ENCODE data around the gene IFNA14.

The IFNA14 gene

GRCh38 chr9:21239911-21240310, at the start of gene IFNA14:
IFNA14 (minus strand) TSS chr9:21240005; CDS start chr9:21239935, 70 bp downstream.
- Histone ChIP-seq H3K27ac (ENCODE audit: low read depth, low read length) (no peak within 1 kb of the TSS), H3K9ac (ENCODE audit: low read length) (no peak within 1 kb of the TSS), H3K4me3 (ENCODE audit: low read length) (no peak within 1 kb of the TSS), H3K36me3 (ENCODE audit: control insufficient read depth, insufficient read depth, low read length) (no peaks in the 10 kb centered on the region), H3K27me3 (ENCODE audit: control insufficient read depth, insufficient read depth, low read length) (no peaks in the 10 kb centered on the region), H3K4me1 (ENCODE audit: control insufficient read depth, insufficient read depth, low read length) (no peaks in the 10 kb centered on the region)

DNA sequence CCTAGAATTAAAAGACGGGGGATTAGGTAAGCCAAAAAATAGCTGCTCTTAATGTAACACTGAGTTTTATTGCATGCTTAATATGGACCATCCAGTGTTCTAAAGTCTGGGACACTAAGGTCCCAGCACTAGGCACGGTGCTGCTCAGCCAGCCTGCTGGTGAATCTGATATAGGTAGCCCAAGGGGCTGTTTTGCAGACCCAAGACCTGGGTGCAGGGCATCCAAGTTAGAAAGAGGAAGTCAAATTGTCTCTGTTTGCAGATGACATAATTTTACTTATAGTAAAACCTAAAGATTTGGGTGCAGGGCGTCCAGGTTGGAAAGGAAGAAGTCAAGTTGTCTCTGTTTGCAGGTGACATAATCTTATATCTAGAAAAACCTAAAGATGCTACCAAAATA, 47.5 kb upstream of the IFNA14 start:
- no peaks in the 10 kb centered on the region for H3K4me1 ChIP-seq (ENCODE audit: control insufficient read depth, insufficient read depth, low read length)
- H3K9ac ChIP-seq (ENCODE audit: low read length), result no peak overlapping the region
- H3K27me3 ChIP-seq (ENCODE audit: control insufficient read depth, insufficient read depth, low read length), result no peaks in the 10 kb centered on the region
- no peak overlapping the region for H3K27ac ChIP-seq (ENCODE audit: low read depth, low read length)
- no peak overlapping the region for H3K4me3 ChIP-seq (ENCODE audit: low read length)
- H3K36me3 ChIP-seq (ENCODE audit: control insufficient read depth, insufficient read depth, low read length), result no peaks in the 10 kb centered on the region

DNA sequence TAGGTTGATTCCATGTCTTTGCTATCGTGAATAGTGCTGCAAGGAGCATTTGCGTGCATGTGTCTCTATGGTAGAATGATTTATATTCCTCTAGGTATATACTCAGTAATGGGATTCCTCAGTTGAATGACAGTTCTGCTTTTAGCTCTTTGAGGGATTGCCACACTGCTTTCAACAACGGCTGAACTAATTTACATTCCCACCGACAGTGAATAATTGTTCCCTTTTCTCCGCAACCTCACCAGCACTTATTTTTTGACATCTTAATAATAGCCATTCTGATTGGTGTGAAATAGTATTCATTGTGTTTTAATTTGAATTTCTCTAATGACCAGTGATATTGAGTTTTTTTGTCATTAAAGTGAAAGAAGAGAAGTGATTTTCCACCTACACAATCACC, 46.9 kb upstream of the IFNA14 start:
- H3K36me3 ChIP-seq (ENCODE audit: control insufficient read depth, insufficient read depth, low read length), result no peaks in the 10 kb centered on the region
- no peak overlapping the region for H3K9ac ChIP-seq (ENCODE audit: low read length)
- no peak overlapping the region for H3K4me3 ChIP-seq (ENCODE audit: low read length)
- H3K27me3 ChIP-seq (ENCODE audit: control insufficient read depth, insufficient read depth, low read length), result no peaks in the 10 kb centered on the region
- H3K27ac ChIP-seq (ENCODE audit: low read depth, low read length), result no peak overlapping the region
- H3K4me1 ChIP-seq (ENCODE audit: control insufficient read depth, insufficient read depth, low read length), result no peaks in the 10 kb centered on the region

DNA sequence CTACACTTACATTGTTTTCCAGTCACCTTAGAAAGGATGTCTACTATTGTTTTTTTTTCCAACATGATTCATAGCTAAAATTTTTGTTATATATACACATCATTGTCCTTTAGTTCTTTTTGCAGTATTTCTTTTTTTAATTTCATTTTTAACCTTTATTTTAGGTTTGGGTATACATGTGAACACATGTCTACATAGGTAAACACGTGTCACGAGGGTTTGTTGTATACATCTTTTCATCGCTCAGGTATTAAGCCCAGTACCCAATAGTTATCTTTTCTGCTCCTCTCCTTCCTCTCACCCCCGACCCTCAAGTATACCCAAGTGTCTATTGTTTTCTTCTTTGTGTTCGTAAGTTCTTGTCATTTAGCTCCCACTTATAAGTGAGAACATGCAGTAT, 46.3 kb upstream of the IFNA14 start:
- H3K27me3 ChIP-seq (ENCODE audit: control insufficient read depth, insufficient read depth, low read length), result no peaks in the 10 kb centered on the region
- no peak overlapping the region for H3K4me3 ChIP-seq (ENCODE audit: low read length)
- no peak overlapping the region for H3K27ac ChIP-seq (ENCODE audit: low read depth, low read length)
- H3K4me1 ChIP-seq (ENCODE audit: control insufficient read depth, insufficient read depth, low read length), result no peaks in the 10 kb centered on the region
- no peak overlapping the region for H3K9ac ChIP-seq (ENCODE audit: low read length)
- no peaks in the 10 kb centered on the region for H3K36me3 ChIP-seq (ENCODE audit: control insufficient read depth, insufficient read depth, low read length)

DNA sequence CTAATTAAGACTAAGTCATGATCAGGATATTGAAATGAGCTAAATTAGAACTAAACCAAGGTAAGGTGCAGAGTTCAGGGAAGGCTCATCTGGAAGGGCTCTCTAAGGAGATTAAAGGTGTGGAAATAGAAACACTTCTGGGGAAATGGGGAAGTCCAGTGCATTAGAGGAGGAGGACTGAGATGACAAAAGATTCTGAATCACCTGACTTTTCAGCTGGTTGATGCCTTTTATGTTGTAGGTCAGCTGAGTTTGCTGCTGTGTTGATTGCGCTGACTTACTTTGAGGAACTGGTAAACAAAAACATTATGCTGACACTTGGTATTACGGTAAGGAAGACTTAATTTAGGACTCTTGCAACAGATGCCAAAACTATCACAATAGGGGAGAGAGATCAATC, 41.5 kb upstream of the IFNA14 start:
- no peaks in the 10 kb centered on the region for H3K4me1 ChIP-seq (ENCODE audit: control insufficient read depth, insufficient read depth, low read length)
- H3K9ac ChIP-seq (ENCODE audit: low read length), result no peak overlapping the region
- H3K36me3 ChIP-seq (ENCODE audit: control insufficient read depth, insufficient read depth, low read length), result no peaks in the 10 kb centered on the region
- H3K27me3 ChIP-seq (ENCODE audit: control insufficient read depth, insufficient read depth, low read length), result no peaks in the 10 kb centered on the region
- no peak overlapping the region for H3K4me3 ChIP-seq (ENCODE audit: low read length)
- no peak overlapping the region for H3K27ac ChIP-seq (ENCODE audit: low read depth, low read length)

GRCh38 chr9:21268347-21268657, 28.5 kb upstream of the IFNA14 start:
- no peaks in the 10 kb centered on the region for H3K27me3 ChIP-seq (ENCODE audit: control insufficient read depth, insufficient read depth, low read length)
- no peaks in the 10 kb centered on the region for H3K4me1 ChIP-seq (ENCODE audit: control insufficient read depth, insufficient read depth, low read length)
- no peaks in the 10 kb centered on the region for H3K36me3 ChIP-seq (ENCODE audit: control insufficient read depth, insufficient read depth, low read length)
- no peak overlapping the region for H3K4me3 ChIP-seq (ENCODE audit: low read length)
- no peak overlapping the region for H3K27ac ChIP-seq (ENCODE audit: low read depth, low read length)
- H3K9ac ChIP-seq (ENCODE audit: low read length), result no peak overlapping the region

GRCh38 chr9:21267485-21268346, 27.9 kb upstream of the IFNA14 start:
- no peak overlapping the region for H3K4me3 ChIP-seq (ENCODE audit: low read length)

DNA sequence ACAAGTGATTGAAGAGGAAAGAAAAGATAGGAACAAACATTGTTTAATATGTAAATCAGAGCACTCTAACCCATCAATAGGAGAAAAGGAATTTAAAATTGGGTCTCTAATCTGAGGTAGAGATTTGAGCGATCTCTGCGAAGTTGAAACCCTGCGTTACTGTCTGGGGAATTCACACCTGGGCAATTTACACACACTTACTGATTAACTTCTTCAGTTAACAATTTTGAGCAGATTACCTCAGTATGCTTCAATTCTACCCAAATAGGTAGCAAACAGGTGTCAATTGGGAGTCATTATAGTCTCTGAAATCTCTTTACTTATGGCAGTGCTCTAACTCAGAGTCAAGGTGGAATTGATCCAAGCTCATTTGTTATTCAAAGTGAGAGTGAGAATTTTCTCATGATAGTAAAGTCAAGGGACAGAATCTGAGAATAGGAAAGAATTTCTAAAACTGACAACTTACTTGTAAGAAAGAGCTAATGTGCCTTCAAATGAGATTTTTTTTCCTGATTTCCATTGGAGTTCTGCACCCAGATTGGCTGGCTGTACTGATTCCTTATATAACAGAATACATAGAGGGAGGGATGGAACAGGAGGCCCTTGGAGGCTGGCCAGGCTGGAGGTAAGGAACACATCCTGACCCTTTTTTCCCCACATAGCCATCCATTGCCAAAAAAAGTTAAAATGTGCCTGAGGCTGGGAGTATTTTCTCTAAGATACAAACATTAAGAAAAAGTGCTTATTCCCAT, 27.1 kb upstream of the IFNA14 start:
- H3K4me3 ChIP-seq (ENCODE audit: low read length), result no peak overlapping the region
- no peak overlapping the region for H3K27ac ChIP-seq (ENCODE audit: low read depth, low read length)
- H3K27me3 ChIP-seq (ENCODE audit: control insufficient read depth, insufficient read depth, low read length), result no peaks in the 10 kb centered on the region

More at GRCh38 chr9:21267485-21268346, 27.9 kb upstream of the IFNA14 start:
- Histone ChIP-seq H3K4me1 (ENCODE audit: control insufficient read depth, insufficient read depth, low read length) (no peaks in the 10 kb centered on the region), H3K9ac (ENCODE audit: low read length) (no peak overlapping the region), H3K27ac (ENCODE audit: low read depth, low read length) (peak overlapping the region; percentile 12), H3K36me3 (ENCODE audit: control insufficient read depth, insufficient read depth, low read length) (no peaks in the 10 kb centered on the region), H3K27me3 (ENCODE audit: control insufficient read depth, insufficient read depth, low read length) (no peaks in the 10 kb centered on the region)

GRCh38 chr9:21265421-21266189, 25.8 kb upstream of the IFNA14 start:
- no peaks in the 10 kb centered on the region for H3K27me3 ChIP-seq (ENCODE audit: control insufficient read depth, insufficient read depth, low read length)
- no peak overlapping the region for H3K27ac ChIP-seq (ENCODE audit: low read depth, low read length)
- H3K4me1 ChIP-seq (ENCODE audit: control insufficient read depth, insufficient read depth, low read length), result no peaks in the 10 kb centered on the region
- no peak overlapping the region for H3K9ac ChIP-seq (ENCODE audit: low read length)
- H3K4me3 ChIP-seq (ENCODE audit: low read length), result no peak overlapping the region
- H3K36me3 ChIP-seq (ENCODE audit: control insufficient read depth, insufficient read depth, low read length), result no peaks in the 10 kb centered on the region

More for the DNA sequence above, 27.1 kb upstream of the IFNA14 start:
- Histone ChIP-seq H3K36me3 (ENCODE audit: control insufficient read depth, insufficient read depth, low read length) (no peaks in the 10 kb centered on the region), H3K4me1 (ENCODE audit: control insufficient read depth, insufficient read depth, low read length) (no peaks in the 10 kb centered on the region), H3K9ac (ENCODE audit: low read length) (no peak overlapping the region)

DNA sequence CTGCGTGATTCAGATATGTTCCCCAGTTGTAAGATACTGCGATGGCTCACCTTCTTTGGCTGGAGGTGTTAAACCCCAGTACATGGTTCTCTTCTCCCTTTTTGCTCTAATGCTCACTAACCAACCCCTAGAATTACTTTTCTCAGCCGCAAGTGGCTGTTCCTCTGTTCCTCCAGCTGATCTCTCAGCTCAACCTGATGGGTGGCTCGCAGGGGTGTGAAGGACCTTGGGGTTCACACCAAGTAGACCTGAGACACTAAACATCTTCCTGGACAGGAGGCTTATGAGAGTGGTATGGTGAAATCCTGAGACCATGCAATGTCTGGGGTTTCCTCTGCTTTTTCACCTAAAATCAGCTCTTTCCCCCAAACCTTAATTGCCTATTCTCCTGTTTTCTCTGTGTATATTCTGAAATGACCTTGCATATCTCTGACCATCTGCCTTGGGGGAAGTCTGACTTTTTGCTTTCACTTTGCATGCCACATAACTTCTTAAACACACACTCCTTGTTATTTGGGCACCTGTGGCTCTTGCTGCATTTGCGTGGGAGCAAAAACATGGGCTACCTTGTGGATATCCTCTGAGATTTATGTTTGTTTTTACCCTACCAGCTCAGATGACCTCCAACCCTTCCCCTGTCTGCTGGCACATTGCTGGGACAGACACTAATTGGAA, 15.9 kb upstream of the IFNA14 start:
- Histone ChIP-seq H3K4me3 (ENCODE audit: low read length) (no peak overlapping the region), H3K27ac (ENCODE audit: low read depth, low read length) (no peak overlapping the region), H3K36me3 (ENCODE audit: control insufficient read depth, insufficient read depth, low read length) (no peaks in the 10 kb centered on the region), H3K9ac (ENCODE audit: low read length) (no peak overlapping the region), H3K27me3 (ENCODE audit: control insufficient read depth, insufficient read depth, low read length) (no peaks in the 10 kb centered on the region), H3K4me1 (ENCODE audit: control insufficient read depth, insufficient read depth, low read length) (no peaks in the 10 kb centered on the region)

DNA sequence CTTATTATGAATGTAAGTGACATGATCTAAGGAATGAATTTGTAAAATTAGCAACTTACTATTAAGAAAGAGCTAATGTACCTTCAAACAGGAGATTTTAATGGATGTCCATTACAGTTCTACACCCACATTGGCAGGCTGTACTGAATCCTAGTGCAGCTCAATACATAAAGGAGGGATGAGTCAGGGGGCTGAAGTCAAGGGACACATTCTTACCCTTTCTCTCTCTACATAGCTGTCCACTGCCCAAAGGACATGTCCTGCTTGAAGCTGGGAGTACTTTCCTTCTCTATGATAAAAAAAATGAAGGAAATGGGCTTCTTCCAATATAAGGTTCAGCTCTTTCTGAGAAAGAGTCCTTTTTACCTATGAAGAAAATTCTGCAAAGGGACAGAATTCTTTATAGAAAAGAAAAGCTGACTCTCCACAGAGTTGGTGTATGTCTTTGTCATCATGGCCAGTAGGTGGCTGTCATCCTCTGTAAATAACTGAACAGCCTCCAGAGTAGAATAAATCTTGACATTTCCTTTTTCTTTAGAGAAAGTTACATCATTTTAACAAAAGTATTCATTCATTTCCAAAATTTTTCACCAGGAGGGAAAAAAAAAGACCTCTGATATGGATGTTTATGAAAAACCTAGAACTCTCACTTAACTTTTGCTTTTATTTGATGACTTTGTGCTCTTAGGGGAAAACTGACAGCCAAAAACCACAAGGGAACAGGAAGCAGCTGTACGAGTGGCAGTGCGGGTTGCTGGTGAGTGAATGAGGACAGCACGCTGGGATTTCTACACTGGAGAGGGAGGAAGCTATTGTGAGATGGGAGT, 13.1 kb upstream of the IFNA14 start:
- H3K4me3 ChIP-seq (ENCODE audit: low read length), result no peak overlapping the region
- no peaks in the 10 kb centered on the region for H3K4me1 ChIP-seq (ENCODE audit: control insufficient read depth, insufficient read depth, low read length)
- H3K27me3 ChIP-seq (ENCODE audit: control insufficient read depth, insufficient read depth, low read length), result no peaks in the 10 kb centered on the region
- H3K36me3 ChIP-seq (ENCODE audit: control insufficient read depth, insufficient read depth, low read length), result no peaks in the 10 kb centered on the region
- no peak overlapping the region for H3K9ac ChIP-seq (ENCODE audit: low read length)
- no peak overlapping the region for H3K27ac ChIP-seq (ENCODE audit: low read depth, low read length)
